B cell (primary cell): ENCODE results near the gene USP7. TPM values are rescaled to one million over a fixed set of nuclear protein-coding genes. Genes with fewer than 3 reads are reported as not detected.

Experiments
- ATAC-seq: fragments of 200-7000 bp; cut with Tn5 transposase; one replicate; pipeline ENCODE4 v1.10.0; 2021; ENCODE audit warnings: low read depth, mild to moderate bottlenecking, moderate number of reproducible peaks, moderate library complexity
- CTCF ChIA-PET: fragments of 350-600 bp; sonication (Branson Sonifier 250); formaldehyde crosslinking; loops from one replicate; lab custom pipeline; 2021; ENCODE audit warnings: antibody characterized with exemption, inconsistent platforms; lab: Charles Lee
- POLR2A ChIA-PET: fragments of 350-600 bp; sonication (Branson Sonifier 250); formaldehyde crosslinking; loops from one replicate; lab custom pipeline; 2021; ENCODE audit warnings: antibody characterized with exemption; lab: Charles Lee
- DNase-seq: peaks from one replicate; pipeline ENCODE4 v3.0.0; 2013
- H2AFZ ChIP-seq: 2 replicates; pipeline ENCODE4 v1.6.1; 2012; ENCODE audit warnings: mild to moderate bottlenecking, low read depth, low read length; ENCODE audit not compliant: insufficient read depth, poor library complexity, severe bottlenecking
- H3K27ac ChIP-seq, 2 donors: 1 replicate in 1 of 2; 2 replicates in 1 of 2; pipeline ENCODE4 v1.5.1; 2012 to 2013; ENCODE audit warnings: low read length in 2 of 2, mild to moderate bottlenecking in 2 of 2, moderate library complexity in 1 of 2
- H3K27me3 ChIP-seq, 4 experiments: fragments of 200-600 bp in 1 of 4; sonication (generic) in 1 of 4; replicated peaks in 1 of 4; 1 replicate in 2 of 4; 2 replicates in 2 of 4; pipeline versions ENCODE4 v1.6.1 to v1.7.0; 2013 to 2016; ENCODE audit warnings: low read length in 3 of 4, mild to moderate bottlenecking in 2 of 4, mixed read lengths in 1 of 4, moderate library complexity in 1 of 4; ENCODE audit not compliant: insufficient read depth in 4 of 4, control insufficient read depth in 3 of 4; ENCODE audit errors: control extremely low read depth in 1 of 4
- H3K36me3 ChIP-seq, 2 experiments: replicated peaks in 1 of 2; 1 replicate in 1 of 2; 2 replicates in 1 of 2; pipeline versions ENCODE4 v1.6.1 to v1.7.1; 2013; ENCODE audit warnings: low read length in 1 of 2; ENCODE audit not compliant: insufficient read depth in 2 of 2, control insufficient read depth in 1 of 2; ENCODE audit errors: control extremely low read depth in 1 of 2, extremely low read depth in 1 of 2
- H3K4me1 ChIP-seq, 2 donors: fragments of 200-600 bp in 1 of 2; sonication (generic) in 1 of 2; 1 replicate in 1 of 2; 2 replicates in 1 of 2; pipeline versions ENCODE4 v1.5.1 to v1.6.1; 2013 to 2017; ENCODE audit warnings: low read length in 2 of 2; ENCODE audit not compliant: control insufficient read depth in 2 of 2, insufficient read depth in 2 of 2
- H3K4me2 ChIP-seq: replicated peaks from 2 replicates; pipeline ENCODE3; 2012; ENCODE audit warnings: mild to moderate bottlenecking, low read depth, low read length; ENCODE audit not compliant: poor library complexity, severe bottlenecking
- H3K4me3 ChIP-seq, 5 experiments: fragments of 200-600 bp in 1 of 5; sonication (generic) in 1 of 5; 1 replicate in 3 of 5; 2 replicates in 2 of 5; pipeline versions ENCODE4 v1.5.1 to v1.7.0; 2011 to 2016; ENCODE audit warnings: low read length in 4 of 5, mild to moderate bottlenecking in 4 of 5, low read depth in 2 of 5, control low read depth in 1 of 5, moderate library complexity in 1 of 5; ENCODE audit not compliant: insufficient read depth in 1 of 5; ENCODE audit errors: control extremely low read depth in 1 of 5, extremely low read depth in 1 of 5
- H3K79me2 ChIP-seq: fragments of 200-600 bp; sonication (generic); one replicate; pipeline ENCODE4 v1.6.0; 2016; ENCODE audit warnings: low read length; ENCODE audit not compliant: control insufficient read depth, insufficient read depth
- H3K9ac ChIP-seq: fragments of 200-600 bp; sonication (generic); 2 replicates; pipeline ENCODE4 v1.6.1; 2017; ENCODE audit warnings: mild to moderate bottlenecking, low read length, moderate library complexity
- H3K9me3 ChIP-seq, 3 donors: one replicate each; pipeline versions ENCODE4 v1.6.1 to v1.7.1; 2013; ENCODE audit warnings: low read length in 2 of 3; ENCODE audit not compliant: control insufficient read depth in 2 of 3, insufficient read depth in 1 of 3; ENCODE audit errors: control extremely low read depth in 1 of 3
- H4K20me1 ChIP-seq: 2 replicates; pipeline ENCODE4 v1.6.0; 2012; ENCODE audit warnings: mild to moderate bottlenecking, low read length; ENCODE audit not compliant: insufficient read depth, control insufficient read depth, poor library complexity, severe bottlenecking
- H3K27ac Mint-ChIP-seq: one replicate; pipeline ENCODE4 v1.8.0; 2021; ENCODE audit warnings: mixed read lengths
- H3K27me3 Mint-ChIP-seq: one replicate; pipeline ENCODE4 v1.8.0; 2021; ENCODE audit warnings: mixed read lengths
- H3K4me1 Mint-ChIP-seq: one replicate; pipeline ENCODE4 v1.8.0; 2021; ENCODE audit warnings: mixed read lengths
- H3K4me3 Mint-ChIP-seq: one replicate; pipeline ENCODE4 v1.8.0; 2021; ENCODE audit warnings: mixed read lengths
- H3K9me3 Mint-ChIP-seq: one replicate; pipeline ENCODE4 v1.8.0; 2022; ENCODE audit warnings: mixed read lengths; ENCODE audit not compliant: insufficient read depth
- EZH2 ChIP-seq: IDR thresholded peaks from 2 replicates; pipeline ENCODE4 v1.6.1; 2012; ENCODE audit warnings: borderline replicate concordance, low read depth, mild to moderate bottlenecking, moderate library complexity, low read length; ENCODE audit not compliant: insufficient read depth, poor library complexity, severe bottlenecking
- WGBS: methylation state at CpG from one replicate; pipeline ENCODE4 v1.1.5; 2013; ENCODE audit warnings: missing lambda C conversion rate; ENCODE audit not compliant: insufficient coverage; 5-methylcytosine and 5-hydroxymethylcytosine counted together
- intact Hi-C: fragments of 100-400 bp; cut with micrococcal nuclease; formaldehyde crosslinking; loops from one replicate; pipeline ENCODE4 v1.10.0; 2022
- polyA plus RNA-seq: library from polyadenylated mRNA; depleted of rRNA; stranded (reverse); fragments of >200 nt; gene quantifications from 2 replicates; pipeline ENCODE4 v1.2.3, GENCODE V29; 2012
- total RNA-seq, 2 donors: library from RNA; stranded (reverse); fragments of 120-200 nt in 1 of 2; gene quantifications; 1 replicate in 1 of 2; 2 replicates in 1 of 2; pipeline versions ENCODE4 v1.2.3 to v1.2.4, GENCODE V29; 2013 to 2022
- TF ChIP-seq, protein P1 (sequence below): fragments of 200-600 bp; IDR thresholded peaks from one replicate; pipeline ENCODE4 v1.8.0; 2022; ENCODE audit warnings: antibody characterized with exemption, mild to moderate bottlenecking

The USP7 gene
- total and polyA plus RNA-seq, 2 donors (not counting 1 experiment from before 2014, with no cell fraction given) = 27.4 to 223 TPM

DNA sequence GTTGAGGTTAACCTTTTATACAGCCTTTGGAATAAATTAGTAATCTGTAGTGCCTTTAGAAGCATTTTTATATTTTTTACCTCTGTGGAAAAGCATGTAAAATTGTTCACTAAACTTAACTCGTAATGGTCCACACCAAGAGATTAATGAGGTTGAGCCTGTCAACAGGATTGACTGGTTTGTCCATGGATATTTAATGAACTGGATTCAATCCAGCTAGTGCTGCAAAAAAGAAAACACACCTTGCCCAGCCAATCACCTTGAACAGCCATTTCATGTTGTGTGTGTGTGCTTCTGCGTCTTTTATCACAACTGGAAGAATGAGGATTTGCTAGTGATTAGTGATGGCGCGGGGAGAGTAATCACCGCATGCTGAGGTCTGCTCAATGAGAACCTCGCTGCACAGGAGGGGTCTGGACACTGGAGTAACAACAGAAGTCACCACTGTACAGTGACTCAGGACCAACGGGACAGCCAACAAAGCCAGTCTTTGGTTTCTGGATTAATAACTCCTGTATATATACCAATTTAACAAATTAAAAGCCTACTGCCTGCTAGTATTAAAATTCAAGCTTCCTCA, 47.9 kb downstream of the USP7 start:
- DNase-seq (no peak), ATAC-seq (no peak)
- Histone ChIP-seq H4K20me1 (peaks cover 87% of the 10 kb centered on the region), H3K9me3 (no peaks in the 10 kb centered on the region), H3K9ac (no peak overlapping the region), H3K4me3 (no peak overlapping the region), H3K79me2 (peaks cover 84% of the 10 kb centered on the region), H3K4me2 (no peak overlapping the region), H3K27me3 (no peaks in the 10 kb centered on the region), H3K4me1 (peaks cover 6 to 8% of the 10 kb centered on the region in 2 donors), H3K27ac (no peak overlapping the region), H2AFZ (no peak overlapping the region), H3K36me3 (peaks cover 3 to 92% of the 10 kb centered on the region in 2 experiments)
- peaks cover 13% of the 10 kb centered on the region for H3K4me1 Mint-ChIP-seq
- no peaks in the 10 kb centered on the region for H3K9me3 Mint-ChIP-seq
- H3K27ac Mint-ChIP-seq = no peak overlapping the region
- WGBS = 96% methylated on average over 5 of the region's 7 CpGs
- ChIA-PET POLR2A (no interaction called here), CTCF (interaction anchor here (0.9 to 1.4 kb wide), 2 partner anchors 20 to 93 kb away, joined by 3 read pairs; no protein-coding TSS in a partner anchor)
- H3K4me3 Mint-ChIP-seq = no peak overlapping the region
- no peak for TF ChIP-seq EZH2
- TF ChIP-seq, protein P1, sequence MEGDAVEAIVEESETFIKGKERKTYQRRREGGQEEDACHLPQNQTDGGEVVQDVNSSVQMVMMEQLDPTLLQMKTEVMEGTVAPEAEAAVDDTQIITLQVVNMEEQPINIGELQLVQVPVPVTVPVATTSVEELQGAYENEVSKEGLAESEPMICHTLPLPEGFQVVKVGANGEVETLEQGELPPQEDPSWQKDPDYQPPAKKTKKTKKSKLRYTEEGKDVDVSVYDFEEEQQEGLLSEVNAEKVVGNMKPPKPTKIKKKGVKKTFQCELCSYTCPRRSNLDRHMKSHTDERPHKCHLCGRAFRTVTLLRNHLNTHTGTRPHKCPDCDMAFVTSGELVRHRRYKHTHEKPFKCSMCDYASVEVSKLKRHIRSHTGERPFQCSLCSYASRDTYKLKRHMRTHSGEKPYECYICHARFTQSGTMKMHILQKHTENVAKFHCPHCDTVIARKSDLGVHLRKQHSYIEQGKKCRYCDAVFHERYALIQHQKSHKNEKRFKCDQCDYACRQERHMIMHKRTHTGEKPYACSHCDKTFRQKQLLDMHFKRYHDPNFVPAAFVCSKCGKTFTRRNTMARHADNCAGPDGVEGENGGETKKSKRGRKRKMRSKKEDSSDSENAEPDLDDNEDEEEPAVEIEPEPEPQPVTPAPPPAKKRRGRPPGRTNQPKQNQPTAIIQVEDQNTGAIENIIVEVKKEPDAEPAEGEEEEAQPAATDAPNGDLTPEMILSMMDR = no peak
- H3K27me3 Mint-ChIP-seq = no peaks in the 10 kb centered on the region
- intact Hi-C loops = no loop called here

DNA sequence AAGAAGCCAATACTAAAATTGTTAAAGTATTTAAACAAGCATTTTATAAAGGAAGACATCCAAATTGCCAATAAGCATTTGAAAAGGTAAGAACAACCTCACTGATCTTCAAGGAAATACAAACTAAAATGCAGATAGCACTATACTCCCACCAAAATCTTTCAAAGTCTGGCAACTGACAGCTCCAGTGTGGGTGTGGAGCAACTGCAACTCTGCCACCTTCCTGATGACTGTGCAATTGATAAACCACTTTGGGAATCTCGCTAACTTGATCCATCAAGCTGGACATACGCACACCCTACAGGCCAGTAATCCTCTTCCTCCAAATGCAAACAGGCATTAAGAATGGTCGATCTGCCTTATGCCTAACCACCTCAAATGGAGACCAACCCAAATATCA, 49.6 kb downstream of the USP7 start:
- DNase-seq = no peak
- TF ChIP-seq EZH2 = no peak
- peaks cover 3 to 91% of the 10 kb centered on the region in 2 experiments for H3K36me3 ChIP-seq
- peaks cover 78% of the 10 kb centered on the region for H3K79me2 ChIP-seq
- H3K27me3 ChIP-seq = no peaks in the 10 kb centered on the region
- Mint-ChIP-seq H3K27ac (no peak overlapping the region), H3K4me3 (no peak overlapping the region), H3K27me3 (no peaks in the 10 kb centered on the region), H3K4me1 (peaks cover 13% of the 10 kb centered on the region), H3K9me3 (no peaks in the 10 kb centered on the region)
- ChIA-PET CTCF (interaction anchor here (1.8 to 2.0 kb wide), 2 partner anchors 9 to 22 kb away, joined by 6 to 8 read pairs; no protein-coding TSS in a partner anchor), POLR2A (no interaction called here)
- 94% methylated on average over 2 of the region's 3 CpGs for WGBS
- H3K4me2 ChIP-seq = no peak overlapping the region
- no peak overlapping the region for H3K9ac ChIP-seq
- H3K4me1 ChIP-seq = peaks cover 6 to 8% of the 10 kb centered on the region in 2 donors
- intact Hi-C loops = no loop called here
- no peak overlapping the region for H3K4me3 ChIP-seq
- H3K9me3 ChIP-seq = no peaks in the 10 kb centered on the region
- no peak overlapping the region for H3K27ac ChIP-seq
- no peak overlapping the region for H2AFZ ChIP-seq
- H4K20me1 ChIP-seq = peaks cover 88% of the 10 kb centered on the region
- ATAC-seq = no peak
